CD4-positive, alpha-beta T cell treated with Interleukin-6 for 4 hours (primary cell): Measurements from ENCODE around the gene PIK3IP1.

Experiments used
- DNase-seq: peaks from one replicate; pipeline ENCODE4 v3.0.0-alpha.2; 2020; ENCODE audit warnings: mixed read lengths

PIK3IP1 gene

GRCh38 chr22:31305194-31305593 lies 12.9 kb upstream of the PIK3IP1 start:
- DNase-seq: no peak

DNA sequence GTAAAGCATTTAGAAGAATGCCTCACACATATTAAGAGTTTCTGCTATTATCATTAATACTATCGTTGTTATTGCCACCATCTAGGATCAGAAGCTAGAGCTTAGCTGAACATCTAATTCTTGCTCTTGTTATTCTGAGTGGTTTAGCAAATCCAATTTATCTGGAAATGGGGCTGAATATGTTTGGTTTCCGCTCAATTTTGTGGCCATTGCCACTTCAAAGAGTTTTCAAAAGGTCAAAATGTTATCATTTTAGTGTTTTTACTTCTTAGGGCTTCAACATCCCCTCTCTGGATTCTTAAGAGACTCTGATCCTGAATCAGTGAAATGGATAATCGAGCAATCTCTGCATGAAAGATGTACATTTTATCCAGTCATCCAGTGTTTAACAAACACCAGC lies 10.2 kb upstream of the PIK3IP1 start:
- no peak for DNase-seq

- DNase-seq: no peak
Measured at GRCh38 chr22:31302006-31302405, 9.7 kb upstream of the PIK3IP1 start.

DNA sequence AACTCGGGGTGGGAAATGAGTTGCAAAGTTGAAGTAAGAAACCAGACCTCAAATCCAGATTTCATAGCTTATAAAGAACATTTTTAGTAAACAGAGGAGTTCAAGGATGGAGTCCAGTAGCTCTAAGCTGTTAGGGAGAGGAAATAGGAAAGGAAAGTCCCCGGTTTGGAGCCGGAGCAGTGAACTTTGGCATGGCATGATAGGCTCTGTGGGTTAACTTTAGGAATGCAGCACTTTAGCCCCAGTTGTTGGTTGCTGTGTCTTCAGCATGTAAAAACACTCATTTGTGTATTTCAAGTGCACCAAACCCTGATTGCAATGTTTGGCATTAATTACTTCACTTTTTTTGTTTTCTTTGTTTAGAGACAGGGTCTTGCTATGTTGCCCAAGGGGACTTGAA lies 8.6 kb upstream of the PIK3IP1 start:
- DNase-seq: no peak

GRCh38 chr22:31295831-31296657 lies 3.8 kb upstream of the PIK3IP1 start:
- no peak for DNase-seq

GRCh38 chr22:31295360-31295759 lies 3.1 kb upstream of the PIK3IP1 start:
- DNase-seq: no peak

- DNase-seq: peak; percentile 52
Measured at GRCh38 chr22:31291481-31292235, 630 bp downstream of the PIK3IP1 start.

DNA sequence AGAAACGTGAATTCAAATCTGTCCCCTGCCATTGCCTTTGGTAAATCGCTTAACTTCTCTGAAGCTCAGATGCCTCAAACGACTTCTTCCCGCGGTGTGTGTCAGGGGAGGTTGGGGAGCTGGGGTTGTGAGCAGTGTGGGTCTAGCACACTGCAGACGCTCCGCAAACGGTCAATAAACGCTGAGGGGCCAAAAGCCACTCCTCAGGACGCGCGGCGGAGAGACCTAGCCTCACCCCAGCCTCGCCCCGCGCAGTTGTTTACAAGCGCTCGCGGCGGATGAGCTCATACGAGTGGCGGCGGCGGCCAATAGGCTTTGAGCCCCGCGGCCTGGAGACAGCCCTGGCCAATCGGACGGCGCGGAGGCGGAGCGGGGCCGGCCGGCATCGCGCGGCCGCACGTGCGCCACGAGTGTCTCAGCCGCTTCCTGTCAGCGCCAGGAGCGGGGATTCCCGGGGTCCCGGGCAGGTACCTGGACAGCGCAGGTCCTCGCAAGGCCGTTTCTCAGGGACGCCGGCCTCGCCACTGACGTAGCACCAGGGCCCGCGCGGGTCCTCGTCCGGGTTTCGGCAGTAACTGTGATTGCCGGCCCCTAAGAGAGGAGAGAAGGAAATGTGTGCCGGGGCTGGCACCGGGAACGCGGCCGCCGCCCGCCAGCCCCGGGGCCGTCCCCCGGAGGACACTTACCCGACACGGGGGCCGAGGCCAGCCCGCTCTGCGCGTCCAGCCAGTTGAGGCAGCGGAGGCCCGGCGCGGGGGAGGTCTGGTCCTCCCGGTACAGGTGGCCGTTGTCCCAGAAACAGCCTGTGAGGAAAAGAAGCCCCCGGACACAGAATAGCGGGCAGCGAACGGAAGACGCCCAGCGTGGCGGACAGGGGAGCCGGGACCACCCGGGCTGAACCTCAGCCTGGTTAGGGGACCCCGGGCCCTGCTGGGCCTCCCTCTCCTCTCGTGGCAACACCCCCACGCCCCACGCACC lies 1.5 kb downstream of the PIK3IP1 start:
- peak; percentile 96 for DNase-seq

GRCh38 chr22:31289344-31289743 lies 2.9 kb downstream of the PIK3IP1 start:
- DNase-seq: peak; percentile 45

DNA sequence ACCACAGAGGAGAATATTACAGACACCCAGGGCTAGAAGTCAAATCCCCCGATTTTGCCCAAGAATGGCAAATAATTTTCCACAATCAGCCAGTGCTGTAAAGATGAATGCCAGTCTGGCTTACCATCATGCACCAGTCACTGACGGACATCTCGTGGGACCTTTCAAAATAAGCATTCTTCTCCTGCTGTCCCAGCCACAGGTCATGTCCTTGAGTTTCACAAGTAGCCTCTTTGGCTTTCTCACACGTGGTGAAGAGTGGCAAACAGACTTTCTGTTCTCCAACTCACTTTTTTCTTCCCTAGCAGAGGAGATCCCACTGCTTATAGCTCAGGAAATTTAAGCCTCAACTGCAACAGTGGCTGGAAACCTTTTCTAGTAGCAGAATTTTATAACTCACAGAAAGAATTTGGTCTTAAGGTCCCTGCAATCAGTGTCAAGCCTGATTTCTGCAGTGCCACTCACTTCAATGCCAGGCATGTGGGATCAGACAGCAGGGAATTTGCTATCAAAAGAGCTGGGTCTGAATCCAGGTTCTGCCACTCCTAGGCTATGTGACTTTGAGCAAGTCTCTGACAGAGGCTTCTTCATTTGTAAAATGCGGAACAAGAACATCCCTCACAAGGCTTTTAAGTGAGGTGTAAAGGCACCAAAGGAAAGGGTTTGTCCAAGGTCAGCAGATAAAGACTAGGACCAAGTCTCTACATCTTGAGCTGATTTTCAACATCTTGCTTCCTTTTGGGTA lies 3.6 kb downstream of the PIK3IP1 start:
- no peak for DNase-seq

DNA sequence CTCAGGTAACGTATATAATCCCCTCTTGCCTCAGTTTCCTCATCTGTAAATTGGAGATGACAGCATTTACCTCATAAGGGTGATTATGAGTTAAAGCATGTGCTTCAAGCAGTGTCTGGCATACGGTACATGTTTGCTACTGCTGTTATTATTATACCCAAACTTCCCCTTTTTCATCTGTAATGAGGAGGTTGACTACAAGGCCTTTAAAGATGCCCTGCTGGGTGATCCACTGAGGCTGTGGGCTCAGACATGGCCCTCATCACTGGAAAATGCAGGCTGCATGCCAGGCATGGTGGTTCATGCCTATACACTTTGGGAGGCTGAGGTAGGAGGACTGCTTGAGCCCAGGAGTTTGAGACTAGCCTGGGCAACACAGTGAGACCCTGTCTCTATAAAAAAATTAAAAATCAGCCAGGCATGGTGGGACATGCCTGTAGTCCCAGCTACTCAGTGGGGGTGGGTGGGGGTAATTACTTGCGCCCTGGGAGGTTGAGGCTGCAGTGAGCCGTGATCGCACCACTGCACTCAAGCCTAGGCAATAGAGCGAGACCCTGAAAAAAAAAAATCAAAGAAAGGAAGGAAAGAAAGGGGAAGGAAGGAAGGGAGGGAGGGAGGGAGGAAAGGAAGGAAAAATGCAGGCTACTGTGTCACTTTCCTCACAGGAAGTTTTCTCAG lies 4.3 kb downstream of the PIK3IP1 start:
- DNase-seq: no peak

- DNase-seq: peak; percentile 76
Measured at GRCh38 chr22:31286360-31287255, 5.7 kb downstream of the PIK3IP1 start.

DNA sequence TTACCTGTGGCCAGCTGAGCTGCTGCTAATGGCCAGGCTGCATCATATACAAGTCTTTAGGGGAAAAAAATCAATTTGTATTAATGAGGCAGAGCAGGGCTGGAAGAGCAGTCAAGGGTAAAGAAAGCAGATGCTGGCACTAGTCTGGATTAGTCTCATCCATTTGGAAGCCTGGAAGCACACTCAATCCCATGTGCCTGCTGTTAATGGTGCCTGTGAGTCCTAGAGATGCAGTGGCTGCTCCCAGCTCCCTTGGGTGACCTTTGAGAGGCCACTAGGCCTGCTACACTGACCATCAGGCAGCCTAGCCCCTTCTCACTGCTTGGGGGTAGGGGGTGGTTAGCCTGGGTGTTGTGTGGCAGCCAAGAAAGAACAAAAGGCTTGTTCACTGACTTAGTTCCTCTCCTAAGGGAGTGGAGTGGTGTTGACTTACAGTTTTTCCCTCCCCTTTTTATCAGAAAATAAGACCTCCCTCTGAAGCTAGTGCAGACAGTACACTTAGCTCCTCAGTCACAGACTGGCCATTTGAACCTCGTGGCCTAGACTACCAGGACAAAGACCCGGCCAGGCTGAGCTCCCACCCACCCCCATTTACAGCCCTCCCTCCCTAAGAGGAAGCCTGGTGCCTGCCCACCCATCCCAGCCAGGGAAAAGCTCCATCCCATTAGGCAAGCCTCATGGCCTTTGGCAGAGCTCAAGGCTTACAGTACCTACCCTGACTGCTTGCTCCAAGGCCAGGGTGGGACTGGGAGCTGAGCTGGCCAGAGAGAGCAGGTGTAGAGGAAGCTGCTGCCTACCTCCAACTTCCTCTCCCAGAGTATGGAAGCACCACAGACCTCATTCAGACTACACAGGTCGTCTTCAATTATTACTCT lies 7.8 kb downstream of the PIK3IP1 start:
- DNase-seq: no peak

GRCh38 chr22:31282748-31283468 lies 9.4 kb downstream of the PIK3IP1 start:
- DNase-seq: no peak

GRCh38 chr22:31281733-31282132 lies 10.6 kb downstream of the PIK3IP1 start:
- DNase-seq: peak; percentile 36

DNA sequence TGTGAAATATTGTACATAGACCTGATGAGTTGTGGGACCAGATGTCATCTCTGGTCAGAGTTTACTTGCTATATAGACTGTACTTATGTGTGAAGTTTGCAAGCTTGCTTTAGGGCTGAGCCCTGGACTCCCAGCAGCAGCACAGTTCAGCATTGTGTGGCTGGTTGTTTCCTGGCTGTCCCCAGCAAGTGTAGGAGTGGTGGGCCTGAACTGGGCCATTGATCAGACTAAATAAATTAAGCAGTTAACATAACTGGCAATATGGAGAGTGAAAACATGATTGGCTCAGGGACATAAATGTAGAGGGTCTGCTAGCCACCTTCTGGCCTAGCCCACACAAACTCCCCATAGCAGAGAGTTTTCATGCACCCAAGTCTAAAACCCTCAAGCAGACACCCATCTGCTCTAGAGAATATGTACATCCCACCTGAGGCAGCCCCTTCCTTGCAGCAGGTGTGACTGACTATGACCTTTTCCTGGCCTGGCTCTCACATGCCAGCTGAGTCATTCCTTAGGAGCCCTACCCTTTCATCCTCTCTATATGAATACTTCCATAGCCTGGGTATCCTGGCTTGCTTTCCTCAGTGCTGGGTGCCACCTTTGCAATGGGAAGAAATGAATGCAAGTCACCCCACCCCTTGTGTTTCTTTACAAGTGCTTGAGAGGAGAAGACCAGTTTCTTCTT lies 12.3 kb downstream of the PIK3IP1 start:
- peak; percentile 27 for DNase-seq

GRCh38 chr22:31279327-31279669 lies 13.0 kb downstream of the PIK3IP1 start:
- no peak for DNase-seq

- peak; percentile 74 for DNase-seq
Measured at GRCh38 chr22:31278626-31279326, 13.5 kb downstream of the PIK3IP1 start.
